Trophoblast cell (in vitro differentiated cells and primary cell): ENCODE data around the gene UCHL1.

Experiments used
- DNase-seq, 2 donors: peaks; one replicate each; pipeline ENCODE4 v3.0.0-alpha.2; 2016
- H2AFZ ChIP-seq: 2 replicates; pipeline ENCODE4 v1.6.1; 2013; ENCODE audit warnings: low read length, moderate library complexity, mild to moderate bottlenecking; ENCODE audit not compliant: insufficient read depth, poor library complexity
- H2AK5ac ChIP-seq: 2 replicates; pipeline ENCODE4 v1.6.1; 2013; ENCODE audit warnings: mild to moderate bottlenecking, low read length
- H2BK120ac ChIP-seq: 2 replicates; pipeline ENCODE4 v1.6.1; 2013; ENCODE audit warnings: low read length, mild to moderate bottlenecking, moderate library complexity; ENCODE audit not compliant: insufficient read depth, poor library complexity
- H2BK12ac ChIP-seq: 2 replicates; pipeline ENCODE4 v1.6.1; 2013; ENCODE audit warnings: mild to moderate bottlenecking, low read length, moderate library complexity
- H2BK5ac ChIP-seq: 2 replicates; pipeline ENCODE4 v1.6.1; 2013; ENCODE audit warnings: low read length, low read depth, moderate library complexity, mild to moderate bottlenecking; ENCODE audit not compliant: poor library complexity
- H3K14ac ChIP-seq: 2 replicates; pipeline ENCODE4 v1.6.1; 2013; ENCODE audit warnings: mild to moderate bottlenecking, low read length
- H3K18ac ChIP-seq: 2 replicates; pipeline ENCODE4 v1.6.1; 2013; ENCODE audit warnings: mild to moderate bottlenecking, low read length
- H3K23ac ChIP-seq: 2 replicates; pipeline ENCODE4 v1.6.1; 2013; ENCODE audit warnings: low read length
- H3K27ac ChIP-seq: 2 replicates; pipeline ENCODE4 v1.5.1; 2013; ENCODE audit warnings: low read depth, mild to moderate bottlenecking, inconsistent platforms, low read length, moderate library complexity
- H3K27me3 ChIP-seq: 2 replicates; pipeline ENCODE4 v1.6.1; 2013; ENCODE audit warnings: inconsistent platforms, mild to moderate bottlenecking, low read length, moderate library complexity; ENCODE audit not compliant: insufficient read depth
- H3K36me3 ChIP-seq, 2 experiments: 1 replicate in 1 of 2; 2 replicates in 1 of 2; pipeline ENCODE4 v1.6.1; 2013; ENCODE audit warnings: low read length in 2 of 2, mild to moderate bottlenecking in 2 of 2, moderate library complexity in 1 of 2; ENCODE audit not compliant: insufficient read depth in 2 of 2, control insufficient read depth in 1 of 2
- H3K4ac ChIP-seq: 2 replicates; pipeline ENCODE4 v1.6.1; 2013; ENCODE audit warnings: low read depth, mild to moderate bottlenecking, low read length, moderate library complexity
- H3K4me1 ChIP-seq, 2 experiments: 1 replicate in 1 of 2; 2 replicates in 1 of 2; pipeline ENCODE4 v1.6.1; 2013; ENCODE audit warnings: low read length in 2 of 2, mild to moderate bottlenecking in 2 of 2, moderate library complexity in 1 of 2; ENCODE audit not compliant: insufficient read depth in 2 of 2, control insufficient read depth in 1 of 2
- H3K4me2 ChIP-seq: 2 replicates; pipeline ENCODE4 v1.6.1; 2013; ENCODE audit warnings: inconsistent platforms, mild to moderate bottlenecking, low read length, moderate library complexity
- H3K4me3 ChIP-seq: 2 replicates; pipeline ENCODE4 v1.5.1; 2013; ENCODE audit warnings: mild to moderate bottlenecking, low read depth, low read length, inconsistent platforms
- H3K79me1 ChIP-seq: one replicate; pipeline ENCODE4 v1.6.1; 2013; ENCODE audit warnings: low read length
- H3K79me2 ChIP-seq: 2 replicates; pipeline ENCODE4 v1.6.1; 2013; ENCODE audit warnings: low read length, mild to moderate bottlenecking; ENCODE audit not compliant: control insufficient read depth, insufficient read depth, poor library complexity
- H3K9ac ChIP-seq: 2 replicates; pipeline ENCODE4 v1.6.1; 2013; ENCODE audit warnings: mild to moderate bottlenecking, low read length
- H3K9me3 ChIP-seq: 2 replicates; pipeline ENCODE4 v1.6.1; 2013; ENCODE audit warnings: low read depth, mild to moderate bottlenecking, control low read depth, inconsistent platforms, low read length; ENCODE audit not compliant: insufficient read depth
- H4K12ac ChIP-seq: 2 replicates; pipeline ENCODE4 v1.6.1; 2013; ENCODE audit warnings: low read depth, mild to moderate bottlenecking, low read length, moderate library complexity
- H4K8ac ChIP-seq: 2 replicates; pipeline ENCODE4 v1.6.1; 2013; ENCODE audit warnings: low read depth, mild to moderate bottlenecking, low read length, moderate library complexity
- H4K91ac ChIP-seq: one replicate; pipeline ENCODE4 v1.6.1; 2013; ENCODE audit warnings: low read depth, mild to moderate bottlenecking, low read length, moderate library complexity
- WGBS: extraction: QIAGEN DNeasy Blood & Tissue Kit; methylation state at CpG from one replicate; pipeline ENCODE4 v1.1.7; 2013; ENCODE audit warnings: missing lambda C conversion rate; ENCODE audit not compliant: insufficient read length, insufficient coverage; ENCODE audit errors: extremely low coverage; 5-methylcytosine and 5-hydroxymethylcytosine counted together

Gene UCHL1

DNA sequence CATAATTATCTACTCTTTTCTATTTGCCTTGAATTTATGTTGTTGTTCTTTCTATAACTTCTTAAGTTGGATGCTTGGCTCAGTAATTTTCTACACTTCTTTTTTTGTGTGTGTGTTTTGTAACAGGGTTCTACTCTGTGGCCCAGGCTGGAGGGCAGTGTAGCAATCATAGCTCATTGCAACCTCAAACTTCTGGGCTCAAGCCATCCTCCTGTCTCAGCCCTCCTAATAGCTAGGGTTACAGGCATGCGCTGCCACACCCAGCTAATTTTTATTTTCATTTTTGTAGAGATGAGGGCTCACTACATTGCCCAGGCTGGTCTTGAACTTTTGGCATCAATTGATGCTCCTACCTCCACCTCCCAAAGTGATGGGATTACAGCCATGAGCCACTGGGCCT is 20.7 kb upstream of the UCHL1 start:
- Histone ChIP-seq H4K8ac (no peak overlapping the region), H3K4ac (no peak overlapping the region), H2BK120ac (no peak overlapping the region), H4K12ac (no peak overlapping the region), H3K23ac (no peak overlapping the region), H3K27me3 (no peaks in the 10 kb centered on the region), H3K27ac (no peak overlapping the region), H3K4me2 (no peak overlapping the region), H2AFZ (no peak overlapping the region), H2BK12ac (no peak overlapping the region), H3K79me1 (no peaks in the 10 kb centered on the region), H2BK5ac (no peak overlapping the region), H3K9ac (no peak overlapping the region), H3K4me1 (no peaks in the 10 kb centered on the region), H3K9me3 (no peaks in the 10 kb centered on the region), H3K14ac (no peak overlapping the region), H3K4me3 (no peak overlapping the region), H3K79me2 (no peaks in the 10 kb centered on the region), H2AK5ac (no peak overlapping the region), H3K18ac (no peak overlapping the region), H4K91ac (no peak overlapping the region), H3K36me3 (no peaks in the 10 kb centered on the region)
- WGBS: no CpG with 5 or more reads among the region's 1 CpG
- no peak for DNase-seq

DNA sequence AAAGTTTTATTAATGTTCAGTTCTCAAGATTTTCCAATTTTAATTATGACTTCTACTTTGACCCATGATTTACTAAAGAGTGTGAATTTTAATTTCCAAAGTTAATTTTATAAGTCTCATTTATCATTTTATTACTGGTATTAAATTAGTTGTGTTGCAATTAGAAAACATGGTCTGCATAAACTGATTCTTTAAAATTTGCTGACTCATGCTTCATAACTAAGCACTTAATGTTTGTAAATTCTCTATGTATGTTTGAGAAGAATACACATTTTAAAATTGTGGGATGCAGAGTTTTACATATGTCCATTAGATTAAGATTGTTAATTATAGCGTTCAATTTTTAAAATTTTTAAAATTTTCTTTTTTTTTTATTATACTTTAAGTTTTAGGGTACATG is 20.2 kb upstream of the UCHL1 start:
- H3K36me3 ChIP-seq: no peaks in the 10 kb centered on the region
- H3K4me1 ChIP-seq: no peaks in the 10 kb centered on the region
- no peak overlapping the region for H3K23ac ChIP-seq
- no peak for DNase-seq
- no peak overlapping the region for H3K9ac ChIP-seq
- no CpG with 5 or more reads among the region's 1 CpG for WGBS
- H3K18ac ChIP-seq: no peak overlapping the region
- H3K4me2 ChIP-seq: no peak overlapping the region
- H4K91ac ChIP-seq: no peak overlapping the region
- H2BK120ac ChIP-seq: no peak overlapping the region
- no peak overlapping the region for H2BK12ac ChIP-seq
- no peak overlapping the region for H2BK5ac ChIP-seq
- H2AFZ ChIP-seq: no peak overlapping the region
- no peak overlapping the region for H3K27ac ChIP-seq
- H3K9me3 ChIP-seq: no peaks in the 10 kb centered on the region
- no peak overlapping the region for H3K4me3 ChIP-seq
- H4K12ac ChIP-seq: no peak overlapping the region
- H3K14ac ChIP-seq: no peak overlapping the region
- H3K79me1 ChIP-seq: no peaks in the 10 kb centered on the region
- H3K27me3 ChIP-seq: no peaks in the 10 kb centered on the region
- no peak overlapping the region for H2AK5ac ChIP-seq
- H4K8ac ChIP-seq: no peak overlapping the region
- H3K79me2 ChIP-seq: no peaks in the 10 kb centered on the region
- H3K4ac ChIP-seq: no peak overlapping the region

DNA sequence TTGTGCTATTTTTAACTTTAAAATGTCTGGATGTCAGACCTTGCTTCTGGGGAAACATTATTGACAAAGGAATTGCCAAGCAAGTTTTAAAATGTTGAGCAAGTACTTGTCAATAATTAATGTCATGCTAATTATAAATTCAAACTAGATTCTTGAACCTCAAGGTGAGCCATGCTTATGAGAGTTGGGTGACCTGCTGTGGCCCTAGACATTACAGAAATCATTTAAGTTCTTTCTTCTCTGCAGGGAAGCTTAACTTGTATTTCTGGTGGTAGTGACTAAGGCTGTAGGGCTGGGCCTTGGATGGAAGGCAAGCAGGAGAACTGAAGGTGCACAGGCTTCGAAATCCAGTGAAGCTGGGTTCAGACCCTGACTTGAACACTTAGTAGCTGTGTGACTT is 14.8 kb upstream of the UCHL1 start:
- Histone ChIP-seq H3K27ac (no peak overlapping the region), H4K8ac (no peak overlapping the region), H2BK12ac (no peak overlapping the region), H3K36me3 (no peaks in the 10 kb centered on the region), H2AFZ (no peak overlapping the region), H3K4ac (no peak overlapping the region), H4K91ac (no peak overlapping the region), H3K4me1 (no peaks in the 10 kb centered on the region), H2AK5ac (no peak overlapping the region), H3K14ac (no peak overlapping the region), H3K9ac (no peak overlapping the region), H2BK120ac (no peak overlapping the region), H2BK5ac (no peak overlapping the region), H3K23ac (no peak overlapping the region), H3K9me3 (no peaks in the 10 kb centered on the region), H4K12ac (no peak overlapping the region), H3K79me2 (no peaks in the 10 kb centered on the region), H3K27me3 (no peaks in the 10 kb centered on the region), H3K4me2 (no peak overlapping the region), H3K18ac (no peak overlapping the region), H3K4me3 (no peak overlapping the region), H3K79me1 (no peaks in the 10 kb centered on the region)
- no CpG with 5 or more reads among the region's 1 CpG for WGBS
- DNase-seq: no peak

DNA sequence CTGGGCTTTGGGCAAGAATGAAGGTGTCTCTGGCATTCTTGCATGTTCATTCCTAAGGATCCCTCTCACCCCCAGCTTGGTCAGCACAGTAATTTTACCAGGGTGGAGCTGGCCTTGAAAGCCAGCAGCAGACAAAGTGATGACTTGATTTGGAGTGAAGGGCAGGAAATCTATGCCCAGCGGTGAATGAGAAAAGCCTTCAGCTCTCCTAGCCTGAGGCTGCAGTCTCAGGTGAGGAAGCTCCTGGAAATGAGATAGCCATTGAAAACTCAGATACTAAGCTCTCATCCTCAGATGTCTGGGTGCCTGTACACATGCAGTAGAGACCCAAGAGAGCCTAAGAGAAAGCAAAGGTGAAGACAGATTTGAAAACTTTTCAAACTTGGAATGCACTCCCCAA is 10.7 kb upstream of the UCHL1 start:
- Histone ChIP-seq H4K8ac (no peak overlapping the region), H3K9ac (no peak overlapping the region), H2AFZ (no peak overlapping the region), H4K12ac (no peak overlapping the region), H3K18ac (no peak overlapping the region), H3K4me3 (no peak overlapping the region), H3K4ac (no peak overlapping the region), H2AK5ac (no peak overlapping the region), H3K36me3 (no peaks in the 10 kb centered on the region), H3K4me1 (no peaks in the 10 kb centered on the region), H3K23ac (no peak overlapping the region), H3K27ac (no peak overlapping the region), H3K14ac (no peak overlapping the region), H4K91ac (no peak overlapping the region), H3K79me1 (no peaks in the 10 kb centered on the region), H3K9me3 (no peaks in the 10 kb centered on the region), H2BK5ac (no peak overlapping the region), H3K27me3 (no peaks in the 10 kb centered on the region), H2BK120ac (no peak overlapping the region), H3K4me2 (no peak overlapping the region), H3K79me2 (no peaks in the 10 kb centered on the region), H2BK12ac (no peak overlapping the region)
- WGBS: no CpG with 5 or more reads among the region's 1 CpG
- no peak for DNase-seq
